PC-3 (cell line): Measurements from ENCODE around the gene FTO. TPM values are rescaled to one million over a fixed set of nuclear protein-coding genes. Genes with fewer than 3 reads are reported as not detected.

Experiments
- ATAC-seq: fragments of 200-7000 bp; cut with Tn5 transposase; 2 replicates; pipeline ENCODE4 v1.9.1; 2020; ENCODE audit warnings: mild to moderate bottlenecking, moderate library complexity
- BruUV-seq: library from RNA; stranded (reverse); fragments of 400-500 nt; replicated peaks from 2 replicates; lab custom pipeline; 2021; lab: Mats Ljungman, UMichigan
- CTCF ChIA-PET: fragments of 300-600 bp; sonication (Branson Sonifier 250); formaldehyde crosslinking; loops from one replicate; lab custom pipeline; 2022; ENCODE audit warnings: antibody characterized with exemption; lab: Charles Lee
- POLR2A ChIA-PET: fragments of 300-600 bp; sonication (Branson Sonifier 250); formaldehyde crosslinking; loops from one replicate; lab custom pipeline; 2022; ENCODE audit warnings: antibody characterized with exemption; ENCODE audit not compliant: unreplicated experiment; lab: Charles Lee
- DNase-seq: peaks from one replicate; pipeline ENCODE4 v3.0.0-alpha.2; 2015
- H2AFZ ChIP-seq: fragments of 300-600 bp; sonication (generic); 2 replicates; pipeline ENCODE4 v1.6.0; 2016; ENCODE audit warnings: antibody characterized with exemption, low read length
- H3F3A ChIP-seq: fragments of 300-600 bp; sonication (generic); one replicate; pipeline ENCODE4 v1.6.0; 2017; ENCODE audit warnings: antibody characterized with exemption, low read length, control low read depth, mild to moderate bottlenecking; ENCODE audit not compliant: unreplicated experiment
- H3K27ac ChIP-seq: fragments of 300-600 bp; sonication (generic); 2 replicates; pipeline ENCODE4 v1.5.1; 2016; ENCODE audit warnings: mild to moderate bottlenecking, low read length
- H3K27me3 ChIP-seq: fragments of 300-600 bp; sonication (generic); 2 replicates; pipeline ENCODE4 v1.6.1; 2016; ENCODE audit warnings: low read length, mixed read lengths
- H3K36me3 ChIP-seq: fragments of 300-600 bp; sonication (generic); 2 replicates; pipeline ENCODE4 v1.6.1; 2016; ENCODE audit warnings: low read depth, mixed run types, low read length, mixed read lengths
- H3K4me1 ChIP-seq: fragments of 300-600 bp; sonication (generic); 2 replicates; pipeline ENCODE4 v1.5.1; 2016; ENCODE audit warnings: low read length; ENCODE audit not compliant: insufficient read depth
- H3K4me2 ChIP-seq: fragments of 300-600 bp; sonication (generic); 2 replicates; pipeline ENCODE4 v1.6.0; 2016; ENCODE audit warnings: low read length
- H3K4me3 ChIP-seq: fragments of 300-600 bp; sonication (generic); 2 replicates; pipeline ENCODE4 v1.5.1; 2016; ENCODE audit warnings: mild to moderate bottlenecking, low read length, mixed read lengths
- H3K79me2 ChIP-seq: fragments of 300-600 bp; sonication (generic); 2 replicates; pipeline ENCODE4 v1.6.1; 2017; ENCODE audit warnings: low read length, mixed read lengths
- H3K9ac ChIP-seq: fragments of 300-600 bp; sonication (generic); 2 replicates; pipeline ENCODE4 v1.6.0; 2016; ENCODE audit warnings: mild to moderate bottlenecking, low read length
- H3K9me2 ChIP-seq: fragments of 300-600 bp; sonication (generic); replicated peaks from 2 replicates; pipeline ENCODE4 v1.6.1; 2016; ENCODE audit warnings: mixed run types, low read length, mixed read lengths
- H3K9me3 ChIP-seq: fragments of 300-600 bp; sonication (generic); 2 replicates; pipeline ENCODE4 v1.6.1; 2016; ENCODE audit warnings: low read length, mixed read lengths
- H4K20me1 ChIP-seq: fragments of 300-600 bp; sonication (generic); 2 replicates; pipeline ENCODE4 v1.6.1; 2016; ENCODE audit warnings: low read length, mixed read lengths
- CTCF ChIP-seq: fragments of 300-600 bp; sonication (generic); conservative IDR thresholded peaks from 2 replicates; pipeline ENCODE4 v1.5.1; 2017; ENCODE audit warnings: antibody characterized with exemption, low read depth, mild to moderate bottlenecking, low read length
- EZH2 ChIP-seq: fragments of 300-600 bp; sonication (generic); IDR thresholded peaks from one replicate; pipeline ENCODE4 v1.6.1; 2017; ENCODE audit warnings: antibody characterized with exemption, mild to moderate bottlenecking, low read length; ENCODE audit not compliant: unreplicated experiment
- EZH2phosphoT487 ChIP-seq: fragments of 300-600 bp; sonication (generic); IDR thresholded peaks from 2 replicates; pipeline ENCODE4 v1.6.1; 2018; ENCODE audit warnings: mild to moderate bottlenecking, antibody characterized with exemption, low read length, borderline replicate concordance
- intact Hi-C: fragments of 100-400 bp; cut with micrococcal nuclease; formaldehyde crosslinking; loops from 2 replicates; pipeline ENCODE4 v1.9.0; 2023
- total RNA-seq: library from RNA; depleted of rRNA; stranded (reverse); fragments of >200 nt; gene quantifications from 2 replicates; pipeline ENCODE4 v1.2.3, GENCODE V29; 2014

The FTO gene
- total RNA-seq, 1 experiment from 2014 or later: 27.0 TPM

- Histone ChIP-seq H3K4me2 (no peak overlapping the region), H3F3A (no peaks in the 10 kb centered on the region), H3K9ac (no peak overlapping the region), H3K9me3 (no peaks in the 10 kb centered on the region), H3K9me2 (no peaks in the 10 kb centered on the region), H3K79me2 (no peaks in the 10 kb centered on the region), H2AFZ (no peak overlapping the region), H3K27me3 (no peaks in the 10 kb centered on the region), H3K36me3 (no peaks in the 10 kb centered on the region), H3K4me1 (no peaks in the 10 kb centered on the region), H4K20me1 (no peaks in the 10 kb centered on the region), H3K27ac (no peak overlapping the region), H3K4me3 (no peak overlapping the region)
- DNase-seq (no peak), ATAC-seq (no peak)
- CTCF ChIA-PET: no interaction called here
- POLR2A ChIA-PET: no interaction called here
- BruUV-seq: no TSS peak
- TF ChIP-seq EZH2 (no peak), EZH2phosphoT487 (no peak), CTCF (no peak)
- intact Hi-C loops: no loop called here
These were observed 281.0 kb downstream of the FTO start for GRCh38 chr16:53984936-53985335.

GRCh38 chr16:53985861-53986260 is 281.9 kb downstream of the FTO start:
- Histone ChIP-seq H2AFZ (no peak overlapping the region), H3K27ac (no peak overlapping the region), H3K36me3 (no peaks in the 10 kb centered on the region), H3K4me1 (no peaks in the 10 kb centered on the region), H3K4me2 (no peak overlapping the region), H3K9ac (no peak overlapping the region), H3K9me2 (no peaks in the 10 kb centered on the region), H3K9me3 (no peaks in the 10 kb centered on the region), H3K79me2 (no peaks in the 10 kb centered on the region), H3F3A (no peaks in the 10 kb centered on the region), H4K20me1 (no peaks in the 10 kb centered on the region), H3K4me3 (no peak overlapping the region), H3K27me3 (no peaks in the 10 kb centered on the region)
- ChIA-PET POLR2A (no interaction called here), CTCF (no interaction called here)
- TF ChIP-seq CTCF: no peak
- TF ChIP-seq EZH2: no peak
- no peak for TF ChIP-seq EZH2phosphoT487
- no TSS peak for BruUV-seq
- intact Hi-C loops: no loop called here
- ATAC-seq (no peak), DNase-seq (no peak)

GRCh38 chr16:53986793-53987192 is 282.8 kb downstream of the FTO start:
- H3K9me2 ChIP-seq: no peaks in the 10 kb centered on the region
- no peak overlapping the region for H3K4me2 ChIP-seq
- intact Hi-C loops: no loop called here
- ChIA-PET CTCF (no interaction called here), POLR2A (no interaction called here)
- no peaks in the 10 kb centered on the region for H3F3A ChIP-seq
- no peaks in the 10 kb centered on the region for H3K4me1 ChIP-seq
- no peaks in the 10 kb centered on the region for H3K27me3 ChIP-seq
- ATAC-seq: no peak
- H3K9me3 ChIP-seq: no peaks in the 10 kb centered on the region
- no peaks in the 10 kb centered on the region for H3K36me3 ChIP-seq
- no peaks in the 10 kb centered on the region for H3K79me2 ChIP-seq
- H3K9ac ChIP-seq: no peak overlapping the region
- no peak for DNase-seq
- H3K4me3 ChIP-seq: no peak overlapping the region
- BruUV-seq: no TSS peak
- no peak overlapping the region for H2AFZ ChIP-seq
- H3K27ac ChIP-seq: no peak overlapping the region
- H4K20me1 ChIP-seq: no peaks in the 10 kb centered on the region
- TF ChIP-seq EZH2 (no peak), EZH2phosphoT487 (no peak), CTCF (no peak)
